HG02938 (cell line): ENCODE data around the gene ZFR.
"Not testable (repeated sequence)": the region's sequence is repeated elsewhere in the genome, so short reads cannot be mapped to it uniquely, and the experiment has no call there.

Experiments used
- ATAC-seq: cut with Tn5 transposase; IDR thresholded peaks from one replicate; pipeline ENCODE4 v1.9.1; 2021; ENCODE audit warnings: mild to moderate bottlenecking, moderate library complexity; ENCODE audit not compliant: unreplicated experiment

The ZFR gene

GRCh38 chr5:32453916-32454315 is 9.4 kb upstream of the ZFR start:
- ATAC-seq = no peak

DNA sequence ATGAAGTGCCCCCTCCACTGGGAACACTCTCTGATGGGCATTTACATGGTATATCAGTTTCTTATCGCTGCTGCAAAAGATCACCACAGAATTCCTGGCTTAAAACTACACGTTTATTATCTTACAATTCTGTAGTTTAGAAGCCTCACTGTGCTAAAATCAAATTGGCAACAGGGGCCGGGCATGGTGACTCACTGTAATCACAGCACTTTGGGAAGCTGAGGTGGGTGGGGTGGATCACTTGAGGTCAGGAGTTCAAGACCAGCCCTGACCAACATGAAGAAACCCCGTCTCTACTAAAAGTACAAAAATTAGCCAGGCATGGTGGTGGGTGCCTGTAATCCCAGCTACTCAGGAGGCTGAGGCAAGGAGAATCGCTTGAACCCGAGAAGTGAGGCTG is 7.8 kb upstream of the ZFR start:
- ATAC-seq = not testable (repeated sequence)

GRCh38 chr5:32450952-32451351 is 6.4 kb upstream of the ZFR start:
- no peak for ATAC-seq

- ATAC-seq = no peak
Observed at GRCh38 chr5:32449262-32449661, 4.7 kb upstream of the ZFR start.

DNA sequence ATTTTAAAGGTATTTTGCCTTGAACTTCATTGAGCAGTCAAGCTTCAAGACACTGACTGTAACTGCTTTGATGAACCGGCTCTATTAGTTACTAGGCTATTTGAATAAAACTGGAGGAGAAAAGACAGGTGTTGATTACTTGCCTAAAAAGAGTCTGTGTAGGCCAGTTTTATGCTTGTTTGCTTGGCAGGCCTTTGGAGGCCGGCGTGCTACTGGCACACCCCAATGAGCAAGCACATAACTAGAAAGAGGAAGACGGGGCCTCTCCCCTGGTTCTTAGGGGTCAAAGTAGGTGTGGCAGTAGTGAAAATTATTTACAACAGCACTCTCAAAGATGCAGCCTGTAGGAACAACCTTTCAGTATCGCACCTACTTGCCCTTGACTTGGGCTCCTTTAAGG is 2.1 kb upstream of the ZFR start:
- ATAC-seq = no peak

DNA sequence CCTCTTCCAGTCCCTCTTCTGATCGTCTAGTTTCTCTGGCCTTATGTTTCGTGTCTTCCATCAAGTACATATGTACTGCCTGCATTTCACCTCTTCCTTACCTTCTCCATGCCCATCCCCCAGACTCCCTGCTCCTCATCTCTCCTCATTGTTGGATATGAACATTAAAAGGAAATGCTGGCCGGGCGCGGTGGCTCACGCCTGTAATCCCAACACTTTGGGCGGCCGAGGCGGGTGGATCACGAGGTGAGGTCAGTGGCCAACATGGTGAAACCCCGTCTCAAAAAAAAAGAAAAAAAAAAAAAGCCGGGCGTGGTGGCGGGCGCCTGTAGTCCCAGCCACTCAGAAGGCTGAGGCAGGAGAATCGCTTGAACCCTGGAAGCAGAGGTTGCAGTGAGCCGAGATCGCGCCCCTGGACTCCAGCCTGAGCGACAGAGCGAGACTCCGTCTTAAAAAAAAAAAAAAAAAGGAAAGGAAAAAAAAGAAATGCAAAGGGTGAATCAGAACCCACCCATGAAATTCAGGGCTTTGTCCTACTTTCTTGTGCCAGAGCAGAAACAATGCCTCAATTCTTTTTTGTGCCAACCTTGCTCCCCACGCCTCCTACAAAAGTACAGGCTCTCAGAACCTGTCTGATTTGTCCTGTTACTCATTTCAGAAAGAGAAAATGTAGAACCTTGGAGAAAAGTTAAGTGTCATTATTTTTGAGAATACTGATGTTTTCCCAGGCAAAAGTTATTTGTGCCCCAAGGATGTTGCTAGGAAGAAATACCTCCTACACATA is 1.5 kb upstream of the ZFR start:
- ATAC-seq = no peak

DNA sequence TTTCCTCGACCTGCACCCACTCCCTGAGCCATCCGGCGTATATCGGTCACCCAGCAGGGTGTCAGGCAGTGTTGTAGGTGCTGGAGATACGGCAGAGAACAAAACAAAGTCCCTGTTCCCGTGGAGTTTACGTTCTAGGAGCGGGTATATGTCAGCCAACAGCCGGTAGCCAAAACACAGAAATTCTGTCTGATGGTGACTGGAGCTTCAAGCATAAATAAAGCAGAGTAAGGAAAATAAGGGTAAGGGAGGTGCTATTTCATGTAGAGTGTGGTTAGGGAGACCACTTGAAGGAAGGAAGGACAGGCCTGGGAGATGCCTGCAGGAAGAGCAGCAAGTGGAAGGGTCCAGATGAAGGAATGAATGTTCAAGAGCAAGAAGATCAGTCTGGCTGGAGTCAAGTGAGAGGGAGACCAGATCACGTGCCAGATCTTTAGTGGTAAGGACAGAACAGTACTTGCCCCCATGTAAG is 783 bp upstream of the ZFR start:
- no peak for ATAC-seq

DNA sequence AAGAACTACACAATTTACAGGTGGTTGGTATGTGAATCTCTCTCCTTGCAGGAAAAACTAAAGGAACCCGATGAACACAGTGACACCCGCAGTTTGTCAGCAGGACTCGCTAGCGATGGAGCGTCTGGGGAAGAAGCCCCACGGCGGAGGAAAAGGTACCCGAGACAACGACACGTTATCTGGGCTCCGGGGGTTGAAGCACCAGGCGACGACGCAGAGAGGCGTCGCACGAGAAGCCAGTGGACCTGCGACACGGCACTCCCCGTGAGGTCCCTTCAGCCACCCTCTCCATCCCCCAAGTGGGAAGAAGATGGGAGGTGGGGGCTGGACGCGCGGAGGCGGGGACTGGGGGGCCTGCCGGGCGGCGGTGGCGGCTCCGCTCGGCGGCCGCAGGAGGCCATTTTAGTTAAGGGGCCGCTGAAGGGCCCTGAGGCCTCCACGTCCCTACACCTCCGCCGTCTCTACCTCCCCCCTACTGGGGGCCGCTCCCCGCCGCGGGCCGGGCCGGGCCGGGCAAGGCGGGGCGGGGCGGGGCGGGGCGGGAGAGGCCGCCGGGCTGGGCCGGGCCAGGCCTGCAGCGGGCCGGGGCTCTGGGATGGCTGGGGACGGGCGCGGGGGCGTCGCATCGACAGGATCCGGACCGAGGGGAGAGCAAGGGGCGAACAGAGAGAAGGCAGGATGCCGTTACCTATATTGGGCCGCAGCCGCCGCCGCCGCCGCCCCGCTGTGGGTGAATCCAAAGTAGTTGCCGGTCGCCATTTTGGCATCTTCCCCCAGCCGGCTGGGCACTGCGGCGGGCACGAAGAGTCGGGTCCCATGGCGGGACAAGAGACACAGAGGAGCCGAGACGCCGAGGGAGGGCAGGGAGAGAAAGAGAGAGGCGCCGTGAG is 754 bp downstream of the ZFR start:
- ATAC-seq = peak; percentile 23

DNA sequence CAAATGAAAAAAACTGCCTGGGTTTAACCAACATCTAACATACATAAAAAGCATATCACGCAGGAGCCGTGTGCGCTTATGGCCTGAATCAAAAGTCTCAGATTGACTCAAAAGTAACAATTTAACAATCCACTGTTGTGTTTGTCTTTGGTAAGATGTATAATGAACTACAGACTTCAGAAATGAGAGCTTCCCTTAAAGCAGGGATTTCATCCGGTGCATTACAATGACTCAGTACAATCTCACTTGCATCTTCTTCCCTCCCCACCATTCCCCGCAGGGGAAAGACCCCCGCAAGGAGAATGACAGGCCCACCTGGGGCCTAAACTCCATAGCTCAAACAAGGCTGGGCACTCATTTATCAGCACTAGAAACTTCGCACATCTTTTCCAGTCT is 1.4 kb downstream of the ZFR start:
- peak; percentile 30 for ATAC-seq

- ATAC-seq = no peak
Observed at GRCh38 chr5:32439086-32439642, 5.4 kb downstream of the ZFR start.

GRCh38 chr5:32436553-32437242 is 7.8 kb downstream of the ZFR start:
- no peak for ATAC-seq

DNA sequence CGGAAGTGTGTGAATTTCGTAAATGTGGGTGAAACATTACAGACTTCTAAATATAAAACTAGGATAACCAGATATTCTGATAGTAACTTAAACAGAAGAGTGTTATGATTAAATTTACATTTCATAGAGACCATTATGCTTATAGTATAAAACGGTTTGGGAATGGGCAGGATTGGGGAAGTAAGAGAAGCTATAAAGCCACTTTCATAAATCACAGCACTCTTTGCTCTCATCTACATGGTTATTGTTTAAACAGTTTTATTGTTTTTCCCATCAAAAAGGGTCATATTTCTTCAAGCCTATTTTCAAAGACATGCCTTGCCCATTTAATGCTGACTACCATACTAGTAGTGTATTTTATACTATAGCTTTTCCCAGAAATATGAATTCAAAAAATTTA is 9.2 kb downstream of the ZFR start:
- ATAC-seq = no peak

DNA sequence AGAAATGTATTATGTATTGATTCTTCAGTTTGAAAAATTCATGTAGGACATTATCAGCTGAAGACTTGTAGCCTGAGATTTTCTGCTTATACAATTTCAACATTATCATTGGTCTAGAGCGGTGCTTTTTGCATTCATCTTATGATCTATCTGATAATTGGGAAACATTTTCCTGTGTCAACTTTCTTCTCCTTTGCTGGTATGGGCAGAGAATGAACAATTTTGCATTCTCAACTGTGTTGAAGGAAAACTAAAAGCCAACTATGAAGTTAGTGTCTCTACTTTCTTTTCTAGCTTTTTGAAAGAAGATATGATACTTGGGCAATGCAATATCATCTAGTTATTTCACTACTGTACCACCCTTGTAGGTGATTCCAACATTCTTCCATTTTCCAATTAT is 10.3 kb downstream of the ZFR start:
- no peak for ATAC-seq

GRCh38 chr5:32432633-32433032 is 11.9 kb downstream of the ZFR start:
- ATAC-seq = no peak

- not testable (repeated sequence) for ATAC-seq
Observed at GRCh38 chr5:32430825-32431224, 13.7 kb downstream of the ZFR start.

GRCh38 chr5:32428426-32428825 is 16.1 kb downstream of the ZFR start:
- ATAC-seq = no peak

- ATAC-seq = no peak
Observed at GRCh38 chr5:32426440-32427151, 17.9 kb downstream of the ZFR start.

DNA sequence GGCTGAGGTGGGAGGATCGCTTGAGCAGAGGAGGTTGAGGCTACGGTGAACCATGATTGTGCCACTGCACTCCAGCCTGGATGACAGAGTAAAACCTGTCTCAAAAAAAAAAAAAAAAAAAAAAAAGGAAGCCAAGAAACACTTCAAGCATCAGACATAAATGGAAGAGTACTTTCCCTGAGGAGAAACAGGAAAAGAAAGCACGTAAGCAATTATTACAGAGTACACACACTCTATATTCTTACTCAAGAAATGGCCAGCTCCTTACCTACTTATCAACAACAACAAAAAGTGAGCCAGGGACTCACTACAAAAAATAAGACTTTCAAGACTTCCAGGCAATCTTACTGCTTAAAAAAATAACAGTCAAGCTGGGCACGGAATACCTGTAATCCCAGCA is 21.8 kb downstream of the ZFR start:
- ATAC-seq = no peak

DNA sequence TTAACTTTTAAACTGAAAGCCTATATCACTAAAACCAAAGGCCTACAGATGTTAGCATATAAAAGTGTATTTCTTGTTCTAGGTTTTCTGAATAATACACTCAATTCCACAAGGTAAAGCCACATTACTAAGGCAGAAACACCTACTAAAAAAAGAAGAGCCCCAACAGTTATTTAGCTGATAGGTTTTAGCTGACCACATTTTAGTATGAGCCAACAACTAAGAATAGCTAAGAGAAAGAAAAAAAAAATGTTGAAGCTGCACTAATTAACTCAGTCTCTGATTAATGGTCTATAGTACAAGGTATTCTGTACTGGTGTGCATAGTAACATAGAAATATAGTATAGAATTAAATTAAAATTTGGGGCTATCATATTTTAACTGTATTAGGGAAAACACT is 23.5 kb downstream of the ZFR start:
- ATAC-seq = no peak

DNA sequence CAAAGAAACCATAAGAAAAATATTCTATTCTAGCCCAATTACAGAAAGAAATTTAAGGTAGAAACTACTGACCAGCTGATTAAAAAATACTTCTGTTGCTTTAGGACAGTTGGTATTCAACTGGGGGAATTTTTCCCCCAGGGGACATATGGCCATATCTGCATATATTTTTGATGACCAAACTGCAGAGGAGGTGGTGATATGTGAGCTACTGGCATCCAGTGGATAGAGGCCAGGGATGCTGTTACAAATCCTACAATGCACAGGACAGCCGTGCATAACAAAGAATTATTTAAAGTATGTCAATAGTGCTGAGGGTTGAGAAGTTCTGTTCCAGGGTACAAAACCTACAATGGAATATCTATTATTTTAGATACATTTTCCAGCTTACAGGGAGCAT is 24.0 kb downstream of the ZFR start:
- no peak for ATAC-seq

DNA sequence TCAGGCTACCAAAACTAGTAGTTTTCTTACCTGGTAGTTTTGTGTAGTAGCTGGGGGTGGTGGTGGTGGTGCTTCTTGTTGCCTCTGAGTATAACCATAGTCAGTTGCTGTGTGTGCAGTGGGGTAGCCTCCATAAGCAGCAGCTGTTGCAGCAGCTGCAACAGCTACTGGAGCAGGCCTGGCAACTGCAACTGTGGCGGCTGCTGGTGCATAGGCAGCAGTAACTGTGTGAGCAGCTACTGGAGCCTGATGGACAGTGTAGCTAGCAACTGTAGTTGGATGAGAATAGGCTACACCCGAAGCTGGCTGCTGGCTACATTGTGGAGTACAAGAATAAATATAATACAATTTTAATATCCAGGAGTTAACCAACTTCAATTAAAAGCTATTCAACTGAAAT is 24.7 kb downstream of the ZFR start:
- no peak for ATAC-seq
